Esophagus squamous epithelium (tissue), 5 donors: ENCODE data around the gene DHCR24. TPM values are rescaled to one million over a fixed set of nuclear protein-coding genes. Genes with fewer than 3 reads are reported as not detected.

Experiments
- DNase-seq: peaks from one replicate; lab custom pipeline; 2025; lab: John Stamatoyannopoulos, UW
- H3K27ac ChIP-seq, 4 donors: fragments of 200-600 bp; sonication (generic); one replicate each; pipeline ENCODE4 v1.5.1; 2016 to 2019; ENCODE audit warnings: mild to moderate bottlenecking in 1 of 4
- H3K27me3 ChIP-seq, 4 donors: fragments of 200-600 bp; sonication (generic); 1 replicate in 3 of 4; 2 replicates in 1 of 4; pipeline versions ENCODE4 v1.5.1 to v1.6.0; 2017 to 2021; ENCODE audit warnings: antibody characterized with exemption in 1 of 4
- H3K36me3 ChIP-seq, 3 donors: fragments of 200-600 bp; sonication (generic); one replicate each; pipeline ENCODE4 v1.5.1; 2016 to 2019
- H3K4me1 ChIP-seq, 3 donors: fragments of 200-600 bp; sonication (generic); one replicate each; pipeline ENCODE4 v1.5.1; 2017 to 2019
- H3K4me3 ChIP-seq, 4 donors: fragments of 200-600 bp; sonication (generic); 1 replicate in 3 of 4; 2 replicates in 1 of 4; pipeline ENCODE4 v1.5.1; 2016 to 2019; ENCODE audit warnings: mild to moderate bottlenecking in 2 of 4, moderate library complexity in 1 of 4
- H3K9me3 ChIP-seq, 3 donors: fragments of 200-600 bp; sonication (generic); one replicate each; pipeline ENCODE4 v1.5.1; 2016 to 2019
- CTCF ChIP-seq, 6 experiments: fragments of 450-650 bp in 4 of 6; fragments of 200-600 bp in 2 of 6; sonication (generic) in 2 of 6; IDR thresholded peaks; one replicate each; pipeline ENCODE4 v1.5.1; 2016 to 2019; ENCODE audit warnings: antibody characterized with exemption in 6 of 6, mild to moderate bottlenecking in 4 of 6, moderate library complexity in 4 of 6
- POLR2A ChIP-seq, 4 donors: fragments of 450-650 bp; IDR thresholded peaks; one replicate each; pipeline ENCODE4 v1.6.1; 2017; ENCODE audit warnings: antibody characterized with exemption in 4 of 4, mild to moderate bottlenecking in 4 of 4, moderate library complexity in 3 of 4
- WGBS, 2 donors: methylation state at CpG; one replicate each; pipeline ENCODE4 v1.1.5; 2018; 5-methylcytosine and 5-hydroxymethylcytosine counted together
- intact Hi-C: fragments of 100-400 bp; cut with DNase I; formaldehyde crosslinking; loops from one replicate; pipeline ENCODE4 v1.15.0; 2022
- total RNA-seq, 4 donors: library from RNA; depleted of rRNA; stranded (reverse); fragments of >200 nt; gene quantifications; one replicate each; pipeline ENCODE4 v1.1.0, GENCODE V29; 2016
- donor health status: DM: yes; HTN: yes; CAD: no.

Gene DHCR24
- total RNA-seq, 4 donors from 2014 or later = 285 to 499 (median 340) TPM

DNA sequence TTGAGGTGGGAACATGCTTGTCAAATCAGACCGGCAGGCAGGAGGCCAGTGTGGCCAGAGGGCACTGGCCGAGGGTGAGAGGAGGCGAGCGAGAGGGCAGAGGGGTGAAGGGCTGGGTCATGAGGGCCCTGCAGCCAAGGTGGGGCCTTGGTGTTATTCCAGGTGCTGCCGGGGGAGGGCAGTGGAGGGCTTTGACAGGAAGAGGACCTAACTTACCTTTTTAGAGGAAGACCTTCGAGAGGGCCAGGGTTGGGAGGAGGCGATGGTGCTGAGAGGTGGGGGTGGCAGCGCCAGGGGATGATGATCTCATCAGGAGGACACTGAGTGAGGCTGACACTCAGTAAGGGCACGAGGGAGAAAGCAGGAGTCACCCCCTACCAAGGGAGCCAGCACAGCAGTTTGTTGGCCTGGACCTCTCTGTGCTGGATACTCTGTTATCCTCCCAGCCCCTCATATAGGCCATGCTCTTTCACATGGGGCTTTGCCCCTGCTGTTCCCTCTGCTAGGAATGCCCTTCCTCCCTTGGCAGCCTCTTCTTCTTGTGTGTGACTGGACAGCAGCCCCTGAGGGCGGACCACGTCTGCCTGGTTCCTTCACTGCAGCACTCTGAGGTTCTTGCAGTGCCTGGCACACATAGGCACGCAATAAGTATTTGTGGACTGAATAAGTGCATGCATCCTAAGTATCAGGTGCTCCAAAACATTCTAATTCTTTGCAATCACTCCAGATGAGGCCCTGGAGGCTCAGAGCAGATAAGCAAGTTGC is 78.4 kb downstream of the DHCR24 start:
- H3K4me1 ChIP-seq = peaks cover 0 to 55% (median 2%) of the 10 kb centered on the region in 3 donors
- no peaks in the 10 kb centered on the region for H3K36me3 ChIP-seq
- WGBS, 2 donors = 57 to 74% methylated on average over 7 to 9 of the region's 12 CpGs
- H3K27me3 ChIP-seq = peaks cover 0 to 3% (median 0%) of the 10 kb centered on the region in 4 donors
- intact Hi-C loops = loop anchor here (10.0 kb wide), 1 partner anchor 304 kb away; no protein-coding TSS in a partner anchor
- TF ChIP-seq POLR2A (IDR thresholded peaks at IDR 0.05) = no peak
- peak in 1 of 6 experiments; percentile 36 for TF ChIP-seq CTCF (IDR thresholded peaks at IDR 0.05)
- no peak for DNase-seq
- peak overlapping the region in 2 of 4 donors; percentile 11 to 13 for H3K4me3 ChIP-seq
- no peaks in the 10 kb centered on the region for H3K9me3 ChIP-seq
- H3K27ac ChIP-seq = peak overlapping the region in 3 of 4 donors; percentile 57 to 94 (median 74)

GRCh38 chr1:54807756-54808155 is 79.2 kb downstream of the DHCR24 start:
- DNase-seq = no peak
- H3K9me3 ChIP-seq = no peaks in the 10 kb centered on the region
- no peaks in the 10 kb centered on the region for H3K36me3 ChIP-seq
- H3K27me3 ChIP-seq = peaks cover 0 to 7% (median 0%) of the 10 kb centered on the region in 4 donors
- WGBS, 2 donors = 84 to 92% methylated on average over 3 to 5 of the region's 7 CpGs
- TF ChIP-seq POLR2A (IDR thresholded peaks at IDR 0.05) (no peak), CTCF (IDR thresholded peaks at IDR 0.05) (no peak)
- intact Hi-C loops = loop anchor here (10.0 kb wide), 1 partner anchor 303 kb away; no protein-coding TSS in a partner anchor
- H3K27ac ChIP-seq = peak overlapping the region; percentile 25 to 94 (median 66)
- H3K4me1 ChIP-seq = peaks cover 0 to 63% (median 3%) of the 10 kb centered on the region in 3 donors
- H3K4me3 ChIP-seq = peak overlapping the region in 2 of 4 donors; percentile 11 to 13

DNA sequence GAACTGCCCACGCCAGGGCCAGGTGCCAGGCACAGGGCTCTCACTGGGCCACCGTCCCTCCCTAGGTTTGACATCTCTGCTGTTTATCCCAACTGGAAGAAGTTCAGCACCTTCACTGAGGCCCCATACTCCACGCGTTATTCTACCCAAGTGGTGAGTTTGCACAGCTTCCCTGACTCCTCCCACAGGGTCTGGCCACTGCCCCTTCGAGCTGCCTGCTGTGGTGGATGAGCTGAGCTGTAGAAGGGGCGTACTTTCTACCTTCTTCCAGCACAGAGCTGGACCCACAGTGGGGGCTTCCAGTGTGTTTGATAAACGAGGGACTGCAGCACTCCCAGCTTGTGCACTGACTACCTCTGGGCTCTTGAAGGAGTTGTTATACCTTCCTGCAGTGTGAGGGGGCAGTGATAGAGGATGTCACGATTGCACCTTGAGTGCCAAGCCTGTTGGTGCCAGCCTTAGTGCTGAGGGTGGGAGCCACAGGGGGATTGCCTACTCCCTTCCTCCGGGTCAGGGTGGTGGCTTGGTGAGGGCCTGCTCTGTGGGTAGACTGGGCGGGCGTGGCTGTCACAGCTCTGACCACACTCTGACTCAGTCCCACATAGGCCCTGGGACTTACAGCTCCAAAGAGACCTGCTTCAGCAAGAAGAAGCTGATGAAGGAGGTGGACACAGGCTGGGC is 79.9 kb downstream of the DHCR24 start:
- Histone ChIP-seq H3K27ac (peak overlapping the region; percentile 33 to 94 (median 88)), H3K36me3 (no peaks in the 10 kb centered on the region), H3K4me3 (peak overlapping the region in 1 of 4 donors; percentile 11), H3K27me3 (peaks cover 0 to 14% (median 0%) of the 10 kb centered on the region in 4 donors), H3K4me1 (peaks cover 0 to 69% (median 3%) of the 10 kb centered on the region in 3 donors), H3K9me3 (no peaks in the 10 kb centered on the region)
- peak in 1 of 4 donors; percentile 20 for TF ChIP-seq POLR2A (IDR thresholded peaks at IDR 0.05)
- TF ChIP-seq CTCF (IDR thresholded peaks at IDR 0.05) = no peak
- DNase-seq = no peak
- intact Hi-C loops = loop anchor here (10.0 kb wide), 1 partner anchor 302 kb away; no protein-coding TSS in a partner anchor
- 70 to 73% methylated on average over 6 to 7 of the region's 11 CpGs for WGBS, 2 donors

- Histone ChIP-seq H3K9me3 (no peaks in the 10 kb centered on the region), H3K4me3 (no peak overlapping the region), H3K27ac (peak overlapping the region; percentile 21 to 94 (median 88)), H3K27me3 (peaks cover 0 to 25% (median 2%) of the 10 kb centered on the region in 4 donors), H3K36me3 (no peaks in the 10 kb centered on the region), H3K4me1 (peaks cover 5 to 80% (median 8%) of the 10 kb centered on the region in 3 donors)
- 75 to 85% methylated on average over 13 to 29 of the region's 35 CpGs for WGBS, 2 donors
- intact Hi-C loops = loop anchor here (10.0 kb wide), 1 partner anchor 301 kb away; no protein-coding TSS in a partner anchor
- DNase-seq = no peak
- no peak for TF ChIP-seq POLR2A (IDR thresholded peaks at IDR 0.05)
- TF ChIP-seq CTCF (IDR thresholded peaks at IDR 0.05) = no peak
These were observed 81.0 kb downstream of the DHCR24 start for GRCh38 chr1:54805981-54806381.
